Stimulated activated CD4-positive, alpha-beta T cell treated with anti-CD3 and anti-CD28 coated beads, Interleukin-12 subunit alpha, Interleukin-12 subunit beta, amount 100 ng/mL, for 4 hours (primary cell): ENCODE data around the gene KIT.

Experiments
- DNase-seq: peaks from one replicate; pipeline ENCODE4 v3.0.0-alpha.2; 2020

The KIT gene

DNA sequence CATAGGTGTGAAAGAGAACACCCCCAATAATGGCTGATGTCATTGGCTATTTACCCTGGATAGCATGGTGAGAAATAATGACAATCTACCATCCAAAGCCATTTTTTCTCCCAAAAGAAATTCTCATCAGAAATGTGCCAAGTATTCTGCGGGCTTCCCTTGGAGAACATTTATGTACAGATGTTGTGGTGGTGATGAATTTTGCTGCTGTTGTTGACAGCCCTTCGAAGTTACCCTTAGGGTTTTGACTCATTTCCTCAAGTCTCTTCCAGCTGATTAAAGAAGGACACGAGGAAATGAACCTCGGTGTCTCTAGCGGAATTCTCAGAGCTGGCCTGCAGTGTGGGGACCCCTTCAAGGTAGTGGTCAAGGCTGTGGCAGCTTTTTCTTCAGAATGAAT is 3.4 kb downstream of the KIT start:
- no peak for DNase-seq

GRCh38 chr4:54661686-54662085 is 3.9 kb downstream of the KIT start:
- DNase-seq = no peak

- no peak for DNase-seq
Observed at GRCh38 chr4:54662123-54662522, 4.4 kb downstream of the KIT start.

DNA sequence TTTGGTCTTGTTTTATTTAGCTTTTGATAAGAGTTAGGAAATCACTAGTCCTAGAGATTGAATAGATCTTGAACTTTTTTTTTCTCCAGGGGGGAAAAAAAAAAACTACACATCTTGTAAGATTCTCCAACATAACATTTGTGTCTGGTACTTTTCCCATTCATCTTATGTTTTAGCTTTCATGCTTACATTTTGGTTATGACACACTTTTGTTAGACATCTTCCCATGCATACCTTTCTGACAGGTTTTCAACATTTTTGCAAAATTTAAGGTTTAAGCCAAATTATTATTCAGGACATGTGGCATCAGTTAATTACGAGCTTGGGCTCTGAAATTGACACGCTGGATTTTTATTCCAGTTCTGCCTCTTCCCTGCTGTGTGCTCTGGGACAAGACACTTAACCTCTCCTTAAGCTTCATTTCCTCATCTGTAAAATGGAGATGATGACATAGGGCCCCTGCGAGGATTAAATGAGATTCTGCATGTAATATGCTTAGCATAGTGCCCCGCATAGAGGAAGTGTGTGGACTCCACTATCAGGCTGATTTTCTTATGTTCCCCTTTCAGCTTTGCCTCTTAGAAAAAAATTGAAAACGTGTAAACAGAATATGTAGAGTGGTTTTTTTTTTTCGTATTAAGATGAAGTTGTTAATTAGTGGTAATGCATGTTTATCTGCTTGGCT is 5.3 kb downstream of the KIT start:
- DNase-seq = no peak

GRCh38 chr4:54664400-54664799 is 6.6 kb downstream of the KIT start:
- no peak for DNase-seq

- no peak for DNase-seq
Observed at GRCh38 chr4:54668014-54668611, 10.4 kb downstream of the KIT start.

GRCh38 chr4:54669831-54670230 is 12.1 kb downstream of the KIT start:
- DNase-seq = no peak

GRCh38 chr4:54675721-54676461 is 18.1 kb downstream of the KIT start:
- no peak for DNase-seq

GRCh38 chr4:54676658-54677057 is 18.9 kb downstream of the KIT start:
- no peak for DNase-seq

GRCh38 chr4:54677416-54677815 is 19.7 kb downstream of the KIT start:
- no peak for DNase-seq

GRCh38 chr4:54677853-54678650 is 20.3 kb downstream of the KIT start:
- DNase-seq = no peak

DNA sequence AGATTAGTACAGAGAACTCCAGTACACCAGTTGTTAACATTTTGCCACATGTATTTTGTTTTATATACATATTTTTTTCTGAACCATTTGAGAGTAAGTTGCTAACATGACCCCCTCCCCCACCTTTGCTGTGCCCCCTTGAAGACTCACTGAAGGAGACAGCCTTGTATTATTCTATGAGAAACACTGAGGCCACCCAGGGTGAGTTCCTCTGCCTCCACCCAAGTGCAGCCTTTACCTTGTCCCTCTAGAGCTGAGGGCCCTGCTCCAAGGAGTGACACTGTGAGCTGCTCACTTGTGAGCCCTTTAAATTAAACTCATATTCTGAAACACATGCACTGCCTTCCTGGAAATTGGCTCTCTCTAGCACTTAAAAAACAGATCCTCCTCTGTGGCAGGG is 21.1 kb downstream of the KIT start:
- DNase-seq = no peak

GRCh38 chr4:54679813-54680212 is 22.1 kb downstream of the KIT start:
- DNase-seq = no peak

- DNase-seq = peak; percentile 30
Observed at GRCh38 chr4:54683616-54684346, 26.0 kb downstream of the KIT start.

- no peak for DNase-seq
Observed at GRCh38 chr4:54685810-54686209, 28.1 kb downstream of the KIT start.

- no peak for DNase-seq
Observed at GRCh38 chr4:54687887-54688841, 30.4 kb downstream of the KIT start.

DNA sequence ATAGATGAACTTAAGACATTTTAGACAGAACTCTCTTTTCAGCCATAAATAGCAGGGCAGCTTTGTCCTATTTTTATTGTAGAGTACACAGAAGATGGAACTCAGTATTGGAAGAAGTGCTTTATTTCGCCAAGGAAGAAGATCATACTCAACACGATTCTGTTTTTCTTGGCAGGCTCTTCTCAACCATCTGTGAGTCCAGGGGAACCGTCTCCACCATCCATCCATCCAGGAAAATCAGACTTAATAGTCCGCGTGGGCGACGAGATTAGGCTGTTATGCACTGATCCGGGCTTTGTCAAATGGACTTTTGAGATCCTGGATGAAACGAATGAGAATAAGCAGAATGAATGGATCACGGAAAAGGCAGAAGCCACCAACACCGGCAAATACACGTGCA is 37.6 kb downstream of the KIT start:
- DNase-seq = no peak

- DNase-seq = no peak
Observed at GRCh38 chr4:54695788-54696187, 38.0 kb downstream of the KIT start.

GRCh38 chr4:54696649-54697048 is 38.9 kb downstream of the KIT start:
- DNase-seq = no peak

GRCh38 chr4:54700986-54701385 is 43.2 kb downstream of the KIT start:
- no peak for DNase-seq

DNA sequence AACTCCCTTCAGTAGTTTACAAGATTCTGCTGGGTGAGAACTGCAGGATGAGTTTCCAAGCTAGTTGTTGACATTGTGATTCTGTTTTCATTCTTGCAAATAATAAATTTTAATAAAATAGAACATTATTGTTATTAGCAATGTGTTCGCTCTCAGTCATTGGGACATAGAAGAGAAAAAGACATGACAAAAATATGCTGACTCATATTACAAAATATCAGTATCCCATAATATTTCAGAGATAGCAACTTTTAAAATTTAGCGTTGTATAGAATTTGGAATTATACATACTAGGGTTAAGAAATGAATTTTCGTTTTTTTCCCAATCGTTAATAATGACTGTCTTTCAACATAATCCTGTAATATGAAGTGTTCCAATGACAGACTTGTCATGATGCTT is 45.4 kb downstream of the KIT start:
- no peak for DNase-seq

GRCh38 chr4:54707406-54707805 is 49.6 kb downstream of the KIT start:
- no peak for DNase-seq
